GM12872 (cell line): Measurements from ENCODE around the gene SEMA4C.

Source experiments
- CTCF ChIP-seq: IDR thresholded peaks from 3 replicates; pipeline ENCODE4 v1.5.1; 2011; ENCODE audit warnings: low read depth, mild to moderate bottlenecking, low read length, moderate library complexity; ENCODE audit not compliant: insufficient read depth

SEMA4C gene

GRCh38 chr2:96888072-96889011 lies 18.5 kb upstream of the SEMA4C start:
- no peak for TF ChIP-seq CTCF

- no peak for TF ChIP-seq CTCF
Measured at GRCh38 chr2:96887493-96888012, 17.7 kb upstream of the SEMA4C start.

- TF ChIP-seq CTCF: no peak
Measured at GRCh38 chr2:96885432-96886347, 15.8 kb upstream of the SEMA4C start.

GRCh38 chr2:96884299-96885094 lies 14.6 kb upstream of the SEMA4C start:
- no peak for TF ChIP-seq CTCF

GRCh38 chr2:96883306-96883705 lies 13.4 kb upstream of the SEMA4C start:
- no peak for TF ChIP-seq CTCF

- TF ChIP-seq CTCF: no peak
Measured at GRCh38 chr2:96882906-96883305, 13.0 kb upstream of the SEMA4C start.

- TF ChIP-seq CTCF: no peak
Measured at GRCh38 chr2:96882230-96882629, 12.3 kb upstream of the SEMA4C start.
